MM.1S (cell line): ENCODE results near the gene CEP170B.

Source experiments
- DNase-seq: peaks from one replicate; pipeline ENCODE4 v3.0.0-alpha.2; 2015
- H2AFZ ChIP-seq: fragments of 300-600 bp; sonication (generic); 2 replicates; pipeline ENCODE4 v1.6.0; 2016; ENCODE audit warnings: antibody characterized with exemption, low read length
- H3F3A ChIP-seq: fragments of 300-600 bp; sonication (generic); 2 replicates; pipeline ENCODE4 v1.6.1; 2016; ENCODE audit warnings: mild to moderate bottlenecking, antibody characterized with exemption, low read length, moderate library complexity, mixed read lengths; ENCODE audit not compliant: insufficient read depth
- H3K27ac ChIP-seq: fragments of 300-600 bp; sonication (generic); 2 replicates; pipeline ENCODE4 v1.5.1; 2016; ENCODE audit warnings: mild to moderate bottlenecking, low read length
- H3K27me3 ChIP-seq: fragments of 300-600 bp; sonication (generic); replicated peaks from 2 replicates; pipeline ENCODE4 v1.6.0; 2016; ENCODE audit warnings: low read length; ENCODE audit not compliant: insufficient read depth
- H3K36me3 ChIP-seq: fragments of 300-600 bp; sonication (generic); replicated peaks from 2 replicates; pipeline ENCODE4 v1.6.1; 2016; ENCODE audit warnings: mild to moderate bottlenecking, low read length, mixed read lengths; ENCODE audit not compliant: insufficient read depth
- H3K4me1 ChIP-seq: fragments of 300-600 bp; sonication (generic); 2 replicates; pipeline ENCODE4 v1.6.1; 2016; ENCODE audit warnings: low read length, mixed read lengths
- H3K4me2 ChIP-seq: fragments of 300-600 bp; sonication (generic); 2 replicates; pipeline ENCODE4 v1.6.0; 2016; ENCODE audit warnings: low read depth, low read length
- H3K4me3 ChIP-seq: fragments of 300-600 bp; sonication (generic); 2 replicates; pipeline ENCODE4 v1.5.1; 2016; ENCODE audit warnings: low read length, mixed read lengths
- H3K79me2 ChIP-seq: fragments of 300-600 bp; sonication (generic); 2 replicates; pipeline ENCODE4 v1.6.1; 2016; ENCODE audit warnings: mixed run types, low read length, mixed read lengths
- H3K9ac ChIP-seq: fragments of 300-600 bp; sonication (generic); 2 replicates; pipeline ENCODE4 v1.6.1; 2016; ENCODE audit warnings: low read length, mixed read lengths
- H3K9me2 ChIP-seq: fragments of 300-600 bp; sonication (generic); replicated peaks from 2 replicates; pipeline ENCODE4 v1.6.1; 2016; ENCODE audit warnings: mild to moderate bottlenecking, low read length, mixed read lengths; ENCODE audit not compliant: insufficient read depth
- H3K9me3 ChIP-seq: fragments of 300-600 bp; sonication (generic); replicated peaks from 2 replicates; pipeline ENCODE4 v1.6.1; 2016; ENCODE audit warnings: mild to moderate bottlenecking, low read length, mixed read lengths; ENCODE audit not compliant: insufficient read depth
- H4K20me1 ChIP-seq: fragments of 300-600 bp; sonication (generic); 2 replicates; pipeline ENCODE4 v1.6.1; 2016; ENCODE audit warnings: mild to moderate bottlenecking, low read length, moderate library complexity, mixed read lengths; ENCODE audit not compliant: insufficient read depth
- CTCF ChIP-seq: fragments of 300-600 bp; sonication (generic); IDR thresholded peaks from 2 replicates; pipeline ENCODE4 v1.5.1; 2016; ENCODE audit warnings: antibody characterized with exemption, low read length, mixed read lengths
- EZH2 ChIP-seq: fragments of 300-600 bp; sonication (generic); optimal IDR thresholded peaks from 2 replicates; pipeline ENCODE3; 2017; ENCODE audit warnings: low read depth, mild to moderate bottlenecking, antibody characterized with exemption, low read length, mixed read lengths
- EZH2phosphoT487 ChIP-seq: fragments of 300-600 bp; sonication (generic); IDR thresholded peaks from 2 replicates; pipeline ENCODE4 v1.6.1; 2018; ENCODE audit warnings: antibody characterized with exemption, low read length

Gene CEP170B

GRCh38 chr14:104893435-104894207 lies 28.6 kb downstream of the CEP170B start:
- Histone ChIP-seq H3K4me2 (no peak overlapping the region), H3K4me1 (peaks cover 6% of the 10 kb centered on the region; the same call in 1 of the 2 replicates), H4K20me1 (no peaks in the 10 kb centered on the region), H3K27ac (no peak overlapping the region), H3K9me2 (no peaks in the 10 kb centered on the region), H2AFZ (no peak overlapping the region), H3K27me3 (peaks cover 15% of the 10 kb centered on the region), H3K4me3 (no peak overlapping the region), H3F3A (no peaks in the 10 kb centered on the region), H3K79me2 (no peaks in the 10 kb centered on the region), H3K36me3 (no peaks in the 10 kb centered on the region), H3K9me3 (no peaks in the 10 kb centered on the region), H3K9ac (no peak overlapping the region)
- TF ChIP-seq CTCF (no peak), EZH2phosphoT487 (no peak), EZH2 (no peak)
- peak; percentile 81 for DNase-seq

- Histone ChIP-seq H3K4me3 (no peak overlapping the region), H4K20me1 (no peaks in the 10 kb centered on the region), H3K9me3 (no peaks in the 10 kb centered on the region), H2AFZ (no peak overlapping the region), H3K36me3 (no peaks in the 10 kb centered on the region), H3K79me2 (no peaks in the 10 kb centered on the region), H3K27ac (no peak overlapping the region), H3K9me2 (no peaks in the 10 kb centered on the region), H3K9ac (no peak overlapping the region), H3K27me3 (peaks cover 22% of the 10 kb centered on the region), H3F3A (no peaks in the 10 kb centered on the region), H3K4me1 (peaks cover 6% of the 10 kb centered on the region; the same call in 1 of the 2 replicates), H3K4me2 (no peak overlapping the region)
- no peak for TF ChIP-seq CTCF
- no peak for TF ChIP-seq EZH2
- no peak for DNase-seq
Measured at GRCh38 chr14:104894331-104895206, 29.5 kb downstream of the CEP170B start.

- H3K9me3 ChIP-seq = no peaks in the 10 kb centered on the region
- H3K4me3 ChIP-seq = no peak overlapping the region
- peaks cover 25% of the 10 kb centered on the region for H3K27me3 ChIP-seq
- no peak overlapping the region for H3K4me2 ChIP-seq
- no peaks in the 10 kb centered on the region for H3K79me2 ChIP-seq
- no peaks in the 10 kb centered on the region for H4K20me1 ChIP-seq
- no peak overlapping the region for H3K9ac ChIP-seq
- DNase-seq = no peak
- H3F3A ChIP-seq = 0 out of 2 replicates have a peak, but pooled peaks cover 6% of the 10 kb centered on the region
- TF ChIP-seq CTCF = no peak
- no peak for TF ChIP-seq EZH2
- no peak for TF ChIP-seq EZH2phosphoT487
- H3K9me2 ChIP-seq = no peaks in the 10 kb centered on the region
- H3K36me3 ChIP-seq = no peaks in the 10 kb centered on the region
- no peak overlapping the region for H2AFZ ChIP-seq
- H3K4me1 ChIP-seq = peaks cover 12% of the 10 kb centered on the region
- no peak overlapping the region for H3K27ac ChIP-seq
Measured at GRCh38 chr14:104895207-104895785, 30.2 kb downstream of the CEP170B start.
